CD4-positive, alpha-beta T cell treated with Interleukin-1 beta for 1 hour (primary cell): ENCODE measurements around the gene INSIG1.

Experiments used
- DNase-seq, 2 donors: peaks; one replicate each; pipeline ENCODE4 v3.0.0-alpha.2; 2020 to 2022

The INSIG1 gene

GRCh38 chr7:155352753-155353115 is 55.1 kb downstream of the INSIG1 start:
- DNase-seq: no peak

GRCh38 chr7:155353256-155353897 is 55.7 kb downstream of the INSIG1 start:
- DNase-seq: no peak

DNA sequence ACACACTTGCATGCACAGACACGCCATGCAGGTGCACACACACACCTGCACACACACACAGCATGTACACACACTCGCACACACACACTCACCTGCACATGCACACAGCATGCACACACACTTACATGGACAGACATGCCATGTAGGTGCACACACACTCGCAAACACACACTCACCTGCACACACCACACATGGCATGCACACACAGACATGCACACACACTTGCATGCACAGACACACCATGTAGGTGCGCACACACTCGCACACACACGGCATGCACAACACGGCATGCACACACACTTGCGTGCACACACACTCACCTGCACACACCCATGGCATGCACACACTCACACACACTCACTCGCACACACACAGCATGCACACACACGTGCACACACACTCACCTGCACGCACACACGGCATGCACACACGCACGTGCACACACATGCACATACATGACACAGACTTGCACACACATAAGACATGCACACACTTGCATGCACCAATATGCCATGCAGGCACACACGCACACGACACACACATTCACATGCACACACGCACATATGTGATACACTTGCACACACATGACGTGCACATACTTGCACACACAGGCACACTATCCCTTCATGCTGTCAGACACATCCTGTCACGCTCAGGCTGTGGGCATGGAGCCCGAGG is 56.8 kb downstream of the INSIG1 start:
- DNase-seq: no peak

- DNase-seq: no peak
Observed at GRCh38 chr7:155355176-155355575, 57.5 kb downstream of the INSIG1 start.

GRCh38 chr7:155355745-155356144 is 58.1 kb downstream of the INSIG1 start:
- no peak for DNase-seq

DNA sequence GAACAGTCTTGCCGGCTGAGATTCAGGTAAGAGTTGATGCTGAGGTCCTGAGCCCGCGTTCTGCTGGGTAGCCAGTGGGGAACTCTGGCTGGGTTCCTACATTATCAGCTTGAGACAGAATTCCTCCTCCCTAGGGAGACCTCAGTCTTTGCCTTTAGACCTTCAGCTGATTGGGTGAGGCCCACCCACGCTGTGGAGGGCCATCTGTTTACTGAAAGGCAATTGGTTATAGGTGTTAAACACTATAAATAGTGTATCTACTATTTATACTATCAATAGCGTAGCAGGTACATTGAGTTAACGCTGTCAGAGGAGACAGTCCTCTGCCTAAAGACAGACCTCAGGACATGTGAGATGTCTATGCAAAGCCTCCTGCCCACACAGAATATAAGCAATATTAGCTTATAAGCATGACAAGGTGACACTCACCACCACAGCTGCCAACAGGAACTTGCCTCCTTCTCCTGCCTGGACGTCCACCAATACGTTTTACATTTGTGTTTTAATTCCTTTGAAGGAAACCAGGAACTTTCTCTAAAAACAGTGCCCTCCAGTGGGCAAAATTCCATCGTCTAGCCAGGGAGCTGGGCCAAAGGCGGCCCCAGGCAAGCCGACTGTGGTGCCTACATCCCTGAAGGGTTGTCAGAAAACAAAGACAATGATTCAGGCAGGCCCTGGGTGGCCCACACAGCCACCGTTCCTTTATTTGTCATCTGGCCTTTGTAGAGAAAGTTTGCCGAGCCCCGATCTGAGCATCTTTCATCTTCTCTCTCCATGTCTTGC is 58.8 kb downstream of the INSIG1 start:
- DNase-seq: no peak

- peak in 1 of 2 donors; percentile 34 for DNase-seq
Observed at GRCh38 chr7:155357573-155358041, 59.9 kb downstream of the INSIG1 start.

DNA sequence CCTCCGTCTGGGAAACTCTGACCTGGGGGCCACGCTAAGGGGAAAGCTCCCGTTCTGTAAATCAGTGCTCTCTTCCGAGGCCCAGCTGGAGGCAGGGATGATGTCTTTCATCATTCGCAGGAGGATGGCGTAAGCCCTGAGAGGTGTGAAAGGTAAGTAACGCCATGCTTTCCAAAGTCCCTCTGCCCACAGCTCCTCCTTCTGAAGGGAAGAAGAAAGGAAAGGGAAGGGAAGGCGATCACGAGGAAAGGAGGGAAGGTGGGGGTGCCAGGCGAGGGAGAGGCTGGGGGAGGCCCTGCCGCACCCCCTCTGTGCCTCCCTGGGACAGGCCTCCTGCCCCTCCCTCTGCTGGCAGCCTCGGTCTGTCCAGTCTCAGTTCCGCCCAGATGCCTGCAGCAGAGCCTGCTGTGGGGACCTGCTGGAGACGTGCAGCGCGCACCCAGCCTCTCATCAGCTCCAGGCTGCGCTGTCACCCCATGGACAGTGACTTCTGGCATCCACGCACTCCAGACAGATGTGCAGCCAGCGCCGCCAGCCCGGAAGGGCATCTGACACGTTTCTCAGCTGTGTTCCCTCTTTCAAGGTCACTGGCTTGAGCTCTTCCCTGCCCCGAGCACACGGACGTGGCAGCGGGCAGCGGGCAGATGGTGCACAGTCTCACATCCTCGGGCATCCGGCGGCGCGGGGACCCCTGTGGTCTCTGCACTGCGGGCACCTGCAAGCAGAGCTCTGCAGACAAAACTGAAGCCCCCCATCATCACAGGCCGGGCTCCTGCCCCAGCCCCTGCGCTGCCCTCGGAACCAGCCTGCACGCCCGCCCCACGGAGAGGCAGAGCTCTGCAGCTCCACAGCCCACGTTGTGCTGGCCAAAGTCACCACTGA is 60.6 kb downstream of the INSIG1 start:
- no peak for DNase-seq

DNA sequence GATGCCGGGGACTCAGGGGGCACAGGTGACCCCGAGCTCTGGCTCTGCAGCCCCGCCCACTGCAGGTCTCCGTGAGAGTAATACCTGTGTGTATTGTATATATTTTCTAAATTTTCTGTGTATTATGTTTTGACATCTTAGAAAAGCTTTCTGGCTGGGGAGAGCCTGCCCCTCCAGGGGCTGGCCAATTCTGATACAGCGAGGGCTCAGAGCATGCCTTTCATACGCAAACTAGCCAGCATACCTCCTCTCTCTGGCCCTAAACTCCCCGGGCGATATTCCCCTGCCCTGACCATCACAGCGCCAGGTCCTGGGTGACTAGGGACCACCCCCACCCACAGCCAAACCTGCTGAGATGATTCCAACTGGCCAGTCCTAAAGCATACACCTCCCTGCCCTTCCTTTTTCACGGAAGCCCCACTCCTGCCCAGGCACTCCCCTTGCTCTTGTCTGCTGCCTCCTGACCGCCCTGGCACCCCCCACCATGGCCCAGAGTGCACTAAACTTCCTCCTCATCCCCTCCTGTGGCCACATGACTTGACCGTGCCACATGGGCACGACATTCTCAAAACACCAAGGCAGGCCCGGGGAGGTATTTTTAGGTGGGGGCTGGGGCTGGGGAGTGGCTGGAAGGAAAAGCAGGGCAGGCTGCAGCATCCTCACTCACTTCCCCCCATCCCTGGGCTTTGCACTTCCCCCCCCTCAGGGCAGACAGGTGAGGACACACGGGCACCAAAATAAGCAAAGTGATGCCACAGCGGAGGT is 61.5 kb downstream of the INSIG1 start:
- no peak for DNase-seq
